Fibroblast of lung (primary cell): ENCODE measurements around the gene ZDHHC12.

Source experiments
- CTCF ChIP-seq, 2 donors: IDR thresholded peaks in 1 of 2; conservative IDR thresholded peaks in 1 of 2; 1 replicate in 1 of 2; 2 replicates in 1 of 2; pipeline ENCODE4 v1.5.1; 2011 to 2012; ENCODE audit warnings: low read length in 2 of 2, control low read depth in 1 of 2, inconsistent platforms in 1 of 2, low read depth in 1 of 2, mild to moderate bottlenecking in 1 of 2
- EZH2 ChIP-seq: IDR thresholded peaks from 2 replicates; pipeline ENCODE4 v1.5.1; 2012; ENCODE audit warnings: low read length, control low read depth, mild to moderate bottlenecking; ENCODE audit errors: missing control alignments

- TF ChIP-seq CTCF (conservative IDR thresholded peaks at IDR 0.05 in 1 of 2, IDR thresholded peaks at IDR 0.05 in 1 of 2; ENCODE audit: low read depth in 1 of 2, low read length in 2 of 2), result no peak
- TF ChIP-seq EZH2, result no peak
Measured at GRCh38 chr9:128729766-128730517, 6.0 kb upstream of the ZDHHC12 start.
